GM12878 (cell line): ENCODE measurements around the gene C22orf31. TPM values are rescaled to one million over a fixed set of nuclear protein-coding genes. Genes with fewer than 3 reads are reported as not detected.

Experiments used
- ATAC-seq: fragments of 200-7000 bp; cut with Tn5 transposase; 3 replicates; pipeline ENCODE4 v1.9.1; 2020; ENCODE audit warnings: mild to moderate bottlenecking, moderate library complexity
- BruUV-seq: library from RNA; stranded (reverse); fragments of 400-500 nt; replicated peaks from 2 replicates; lab custom pipeline; 2021; lab: Mats Ljungman, UMichigan
- CTCF ChIA-PET: fragments of 300-600 bp; sonication (Branson Sonifier 250); formaldehyde crosslinking; extraction: SDS; loops from one replicate; lab custom pipeline; 2021; ENCODE audit warnings: inconsistent platforms; lab: Yijun Ruan, JAX
- POLR2A ChIA-PET: fragments of 350-600 bp; formaldehyde crosslinking; extraction: SDS; loops from one replicate; lab custom pipeline; 2021; ENCODE audit warnings: inconsistent platforms; lab: Charles Lee
- RAD21 ChIA-PET: fragments of 300-600 bp; sonication (Branson Sonifier 250); formaldehyde crosslinking; loops from one replicate; lab custom pipeline; 2023; ENCODE audit warnings: antibody characterized with exemption; ENCODE audit not compliant: unreplicated experiment; lab: Charles Lee
- SMC1A ChIA-PET: fragments of 300-600 bp; sonication (Branson Sonifier 250); formaldehyde crosslinking; loops from one replicate; lab custom pipeline; 2023; ENCODE audit not compliant: unreplicated experiment, uncharacterized antibody; lab: Charles Lee
- DNase-seq: peaks from one replicate; pipeline ENCODE4 v3.0.0-alpha.2; 2011; ENCODE audit warnings: low read depth, low spot score
- FAIRE-seq: peaks from 3 replicates; lab custom pipeline; 2011; peaks lifted over from hg19 to GRCh38; lab: Jason Lieb, UNC
- H2AFZ ChIP-seq: 2 replicates; pipeline ENCODE4 v1.6.0; 2011; ENCODE audit warnings: low read depth, low read length, control low read depth; ENCODE audit not compliant: control insufficient read depth
- H3K27ac ChIP-seq: 2 replicates; pipeline ENCODE4 v1.5.1; 2011; ENCODE audit warnings: control low read depth; ENCODE audit not compliant: control insufficient read depth, insufficient read depth
- H3K27me3 ChIP-seq, 2 experiments: replicated peaks in 1 of 2; 2 replicates each; pipeline versions ENCODE4 v1.6.0 to v1.6.1; 2011; ENCODE audit warnings: low read length in 1 of 2; ENCODE audit not compliant: control insufficient read depth in 2 of 2, insufficient read depth in 2 of 2
- H3K36me3 ChIP-seq, 2 experiments: 2 replicates each; pipeline ENCODE4 v1.5.1; 2011; ENCODE audit warnings: low read length in 1 of 2; ENCODE audit not compliant: control insufficient read depth in 2 of 2, insufficient read depth in 2 of 2
- H3K4me1 ChIP-seq: 2 replicates; pipeline ENCODE4 v1.6.1; 2011; ENCODE audit warnings: mild to moderate bottlenecking, low read length, moderate library complexity, mixed read lengths; ENCODE audit not compliant: control insufficient read depth, insufficient read depth
- H3K4me2 ChIP-seq: 2 replicates; pipeline ENCODE4 v1.6.0; 2011; ENCODE audit warnings: control low read depth; ENCODE audit not compliant: control insufficient read depth, insufficient read depth
- H3K4me3 ChIP-seq: fragments of 200-600 bp; sonication (generic); 2 replicates; pipeline ENCODE4 v1.5.1; 2016
- H3K79me2 ChIP-seq: 2 replicates; pipeline ENCODE4 v1.6.0; 2011; ENCODE audit warnings: low read length; ENCODE audit not compliant: control insufficient read depth, insufficient read depth
- H3K9ac ChIP-seq: 2 replicates; pipeline ENCODE4 v1.8.0; 2011; ENCODE audit warnings: low read length, control low read depth, mixed read lengths; ENCODE audit not compliant: control insufficient read depth, insufficient read depth
- H3K9me3 ChIP-seq: replicated peaks from 3 replicates; pipeline ENCODE4 v1.5.1; 2011; ENCODE audit warnings: mild to moderate bottlenecking, low read length; ENCODE audit not compliant: control insufficient read depth, insufficient read depth
- H4K20me1 ChIP-seq: 2 replicates; pipeline ENCODE4 v1.6.0; 2011; ENCODE audit not compliant: control insufficient read depth, insufficient read depth
- ASH2L ChIP-seq: fragments of 300-600, 200-600 bp; sonication (generic); IDR thresholded peaks from 2 replicates; pipeline ENCODE4 v1.6.1; 2017; ENCODE audit warnings: low read depth, mild to moderate bottlenecking, borderline replicate concordance
- EGR1 ChIP-seq, 2 experiments: IDR thresholded peaks; 1 replicate in 1 of 2; 2 replicates in 1 of 2; pipeline ENCODE4 v1.6.1; 2011 to 2012; ENCODE audit warnings: low read depth in 2 of 2, low read length in 2 of 2, borderline replicate concordance in 1 of 2, mild to moderate bottlenecking in 1 of 2, moderate library complexity in 1 of 2
- EZH2 ChIP-seq: IDR thresholded peaks from 2 replicates; pipeline ENCODE4 v1.6.1; 2012; ENCODE audit warnings: low read depth, mild to moderate bottlenecking, control low read depth, inconsistent platforms, low read length, borderline replicate concordance; ENCODE audit not compliant: control insufficient read depth
- JUND ChIP-seq: IDR thresholded peaks from 2 replicates; pipeline ENCODE4 v1.6.1; 2012; ENCODE audit warnings: low read depth, mild to moderate bottlenecking, low read length, improper control_type of control experiment, moderate library complexity
- RELA ChIP-seq: fragments of 450-650 bp; IDR thresholded peaks from 2 replicates; pipeline ENCODE4 v1.8.0; 2014; ENCODE audit warnings: borderline replicate concordance; ENCODE audit not compliant: partially characterized antibody
- ZNF207 ChIP-seq: fragments of 450-650 bp; IDR thresholded peaks from 2 replicates; pipeline ENCODE4 v1.6.1; 2014; ENCODE audit warnings: antibody characterized with exemption, mild to moderate bottlenecking, borderline replicate concordance
- WGBS: methylation state at CpG from one replicate; pipeline ENCODE4 v1.1.6; 2016; ENCODE audit warnings: low lambda C conversion rate; ENCODE audit not compliant: insufficient replicate concordance, insufficient coverage; ENCODE audit errors: missing lambda C conversion rate; 5-methylcytosine and 5-hydroxymethylcytosine counted together
- in situ Hi-C: fragments of 300-500 bp; cut with MboI; formaldehyde crosslinking; loops from 9 replicates; pipeline ENCODE4 v1.14.3; 2018; ENCODE audit warnings: mixed read lengths
- intact Hi-C: fragments of 100-400 bp; cut with micrococcal nuclease; formaldehyde crosslinking; loops from one replicate; pipeline ENCODE4 v1.14.2; 2022; ENCODE audit not compliant: unreplicated experiment
- polyA plus RNA-seq, 11 experiments: library from polyadenylated mRNA; depleted of rRNA in 4 of 11; unstranded in 6 of 11; stranded (reverse) in 5 of 11; fragments of >200 nt; fragmentation: Nextera tagmentation in 4 of 11; fragmentation: Illumina TruSeq in 1 of 11; extraction: Ambion mirVana in 4 of 11; extraction: Trizol in 1 of 11; gene quantifications; 1 replicate in 1 of 11; 2 replicates in 10 of 11; pipeline versions ENCODE4 v1.2.1 to v1.2.3, GENCODE V29; 2011 to 2016; ENCODE audit warnings: inconsistent platforms in 2 of 11, missing spikeins in 2 of 11, low read depth in 1 of 11
- total RNA-seq, 4 experiments: library from RNA; depleted of rRNA in 3 of 4; stranded (reverse); fragments of >200 nt in 3 of 4; fragmentation: Illumina TruSeq in 1 of 4; extraction: Trizol in 1 of 4; gene quantifications; 2 replicates each; pipeline versions ENCODE4 v1.2.1 to v1.2.3, GENCODE V29; 2013 to 2021
- TF ChIP-seq, protein P1 (sequence below): fragments of 450-650 bp; IDR thresholded peaks from 2 replicates; pipeline ENCODE4 v1.6.1; 2016; ENCODE audit warnings: mild to moderate bottlenecking, moderate library complexity, borderline replicate concordance
- TF ChIP-seq, protein P2 (sequence below): fragments of 450-650 bp; formaldehyde crosslinking; IDR thresholded peaks from 2 replicates; pipeline ENCODE4 v1.4.0; 2022; ENCODE audit warnings: mild to moderate bottlenecking, moderate library complexity
- TF ChIP-seq, protein P3 (sequence below): fragments of 450-650 bp; IDR thresholded peaks from 2 replicates; pipeline ENCODE4 v1.6.1; 2017; ENCODE audit warnings: antibody characterized with exemption, mild to moderate bottlenecking, moderate library complexity

Gene C22orf31
- total and polyA plus RNA-seq, 10 of the 15 experiments (the other 5 are each of a cell fraction or from before 2014, with no cell fraction given): not detected

DNA sequence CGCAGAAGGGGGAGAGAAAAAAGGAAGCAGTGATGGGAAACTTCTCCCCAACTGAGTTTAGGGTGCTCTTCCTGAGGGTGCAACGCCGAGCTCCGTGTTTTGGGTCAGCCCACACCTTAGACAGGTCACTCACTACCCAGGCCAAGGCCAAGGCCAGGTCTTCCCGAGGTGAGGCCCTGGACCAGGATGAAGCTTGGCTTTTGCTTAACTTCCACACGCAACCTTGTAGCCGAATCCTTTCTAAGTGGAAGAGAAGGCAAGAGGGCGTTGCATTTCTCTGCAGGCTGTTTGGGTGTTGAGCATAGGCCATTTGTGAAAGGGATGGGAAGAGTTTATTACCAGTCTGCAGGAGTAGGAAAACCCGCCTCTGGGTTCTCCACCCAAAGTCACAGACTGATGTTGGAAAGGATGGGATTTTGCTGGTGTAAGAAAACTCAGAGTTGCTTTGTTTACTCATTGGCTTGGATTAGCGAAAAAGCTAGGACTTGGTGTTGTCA, 12.7 kb upstream of the C22orf31 start (continued):
- TF ChIP-seq, protein P1, sequence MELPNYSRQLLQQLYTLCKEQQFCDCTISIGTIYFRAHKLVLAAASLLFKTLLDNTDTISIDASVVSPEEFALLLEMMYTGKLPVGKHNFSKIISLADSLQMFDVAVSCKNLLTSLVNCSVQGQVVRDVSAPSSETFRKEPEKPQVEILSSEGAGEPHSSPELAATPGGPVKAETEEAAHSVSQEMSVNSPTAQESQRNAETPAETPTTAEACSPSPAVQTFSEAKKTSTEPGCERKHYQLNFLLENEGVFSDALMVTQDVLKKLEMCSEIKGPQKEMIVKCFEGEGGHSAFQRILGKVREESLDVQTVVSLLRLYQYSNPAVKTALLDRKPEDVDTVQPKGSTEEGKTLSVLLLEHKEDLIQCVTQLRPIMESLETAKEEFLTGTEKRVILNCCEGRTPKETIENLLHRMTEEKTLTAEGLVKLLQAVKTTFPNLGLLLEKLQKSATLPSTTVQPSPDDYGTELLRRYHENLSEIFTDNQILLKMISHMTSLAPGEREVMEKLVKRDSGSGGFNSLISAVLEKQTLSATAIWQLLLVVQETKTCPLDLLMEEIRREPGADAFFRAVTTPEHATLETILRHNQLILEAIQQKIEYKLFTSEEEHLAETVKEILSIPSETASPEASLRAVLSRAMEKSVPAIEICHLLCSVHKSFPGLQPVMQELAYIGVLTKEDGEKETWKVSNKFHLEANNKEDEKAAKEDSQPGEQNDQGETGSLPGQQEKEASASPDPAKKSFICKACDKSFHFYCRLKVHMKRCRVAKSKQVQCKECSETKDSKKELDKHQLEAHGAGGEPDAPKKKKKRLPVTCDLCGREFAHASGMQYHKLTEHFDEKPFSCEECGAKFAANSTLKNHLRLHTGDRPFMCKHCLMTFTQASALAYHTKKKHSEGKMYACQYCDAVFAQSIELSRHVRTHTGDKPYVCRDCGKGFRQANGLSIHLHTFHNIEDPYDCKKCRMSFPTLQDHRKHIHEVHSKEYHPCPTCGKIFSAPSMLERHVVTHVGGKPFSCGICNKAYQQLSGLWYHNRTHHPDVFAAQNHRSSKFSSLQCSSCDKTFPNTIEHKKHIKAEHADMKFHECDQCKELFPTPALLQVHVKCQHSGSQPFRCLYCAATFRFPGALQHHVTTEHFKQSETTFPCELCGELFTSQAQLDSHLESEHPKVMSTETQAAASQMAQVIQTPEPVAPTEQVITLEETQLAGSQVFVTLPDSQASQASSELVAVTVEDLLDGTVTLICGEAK: no peak
- TF ChIP-seq, all 136 proteins: peak for 0

DNA sequence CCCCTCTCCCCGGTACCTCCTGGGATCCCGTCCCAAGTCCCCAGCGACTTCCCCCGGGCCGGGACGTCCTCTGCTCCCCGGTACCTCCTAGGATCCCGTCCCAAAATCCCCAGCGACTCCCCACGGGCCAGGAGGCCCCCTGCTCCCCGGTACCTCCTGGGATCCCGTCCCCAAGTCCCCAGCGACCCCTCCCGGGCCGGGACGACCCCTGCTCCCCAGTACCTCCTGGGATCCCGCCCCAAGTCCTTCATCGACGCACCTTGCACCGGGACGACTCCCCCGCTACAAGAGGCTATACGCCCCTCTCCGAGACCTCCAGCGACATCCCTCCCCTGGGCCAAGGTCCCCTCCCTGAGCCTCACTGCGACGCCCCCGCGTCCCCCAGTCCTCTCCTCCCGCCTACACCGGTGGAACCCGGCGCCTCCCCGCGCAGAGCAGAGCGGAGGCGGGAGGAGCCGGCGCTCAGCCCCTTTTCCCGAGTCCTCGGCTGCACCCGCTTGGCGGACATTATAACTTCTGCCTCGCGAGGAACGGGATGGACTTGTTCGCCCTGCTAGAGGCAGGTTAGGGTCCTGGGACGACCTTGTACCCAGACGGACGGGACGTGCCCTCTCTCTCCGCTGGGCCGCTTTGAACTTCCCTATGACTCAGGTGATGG, 12.1 kb upstream of the C22orf31 start:
- Histone ChIP-seq H3K4me2 (peak overlapping the region; percentile 76), H3K36me3 (no peaks in the 10 kb centered on the region), H3K79me2 (no peaks in the 10 kb centered on the region), H3K27ac (no peak overlapping the region), H4K20me1 (no peaks in the 10 kb centered on the region), H3K4me3 (peak overlapping the region; percentile 44; the same call in 1 of the 2 replicates), H3K4me1 (no peaks in the 10 kb centered on the region; the same call in 1 of the 2 replicates), H2AFZ (no peak overlapping the region; the same call in 1 of the 2 replicates), H3K9ac (no peak overlapping the region), H3K9me3 (no peaks in the 10 kb centered on the region), H3K27me3 (peaks cover 5 to 15% of the 10 kb centered on the region in 2 experiments)
- POLR2A ChIA-PET: interaction anchor here (1.3 to 2.2 kb wide), 2 partner anchors 8 to 59 kb away, joined by 3 to 6 read pairs; no protein-coding TSS in a partner anchor
- ATAC-seq (peak; percentile 17; the same call in 2 of the 3 replicates), DNase-seq (no peak), FAIRE-seq (no peak)
- intact Hi-C loops: no loop called here
- RAD21 ChIA-PET: no interaction called here
- CTCF ChIA-PET: interaction anchor here (2.9 kb wide), 1 partner anchor 80 kb away, joined by 10 read pairs; no protein-coding TSS in a partner anchor
- SMC1A ChIA-PET: interaction anchor here (1.5 kb wide), 1 partner anchor 9 kb away, joined by 5 read pairs; no protein-coding TSS in a partner anchor
- BruUV-seq: no TSS peak
- in situ Hi-C loops: no loop called here
- WGBS: 43% methylated on average over 49 of the region's 53 CpGs
- TF ChIP-seq EZH2: no peak
- TF ChIP-seq JUND: no peak
- no peak for TF ChIP-seq ASH2L
- no peak for TF ChIP-seq ZNF207
- TF ChIP-seq, protein P2, sequence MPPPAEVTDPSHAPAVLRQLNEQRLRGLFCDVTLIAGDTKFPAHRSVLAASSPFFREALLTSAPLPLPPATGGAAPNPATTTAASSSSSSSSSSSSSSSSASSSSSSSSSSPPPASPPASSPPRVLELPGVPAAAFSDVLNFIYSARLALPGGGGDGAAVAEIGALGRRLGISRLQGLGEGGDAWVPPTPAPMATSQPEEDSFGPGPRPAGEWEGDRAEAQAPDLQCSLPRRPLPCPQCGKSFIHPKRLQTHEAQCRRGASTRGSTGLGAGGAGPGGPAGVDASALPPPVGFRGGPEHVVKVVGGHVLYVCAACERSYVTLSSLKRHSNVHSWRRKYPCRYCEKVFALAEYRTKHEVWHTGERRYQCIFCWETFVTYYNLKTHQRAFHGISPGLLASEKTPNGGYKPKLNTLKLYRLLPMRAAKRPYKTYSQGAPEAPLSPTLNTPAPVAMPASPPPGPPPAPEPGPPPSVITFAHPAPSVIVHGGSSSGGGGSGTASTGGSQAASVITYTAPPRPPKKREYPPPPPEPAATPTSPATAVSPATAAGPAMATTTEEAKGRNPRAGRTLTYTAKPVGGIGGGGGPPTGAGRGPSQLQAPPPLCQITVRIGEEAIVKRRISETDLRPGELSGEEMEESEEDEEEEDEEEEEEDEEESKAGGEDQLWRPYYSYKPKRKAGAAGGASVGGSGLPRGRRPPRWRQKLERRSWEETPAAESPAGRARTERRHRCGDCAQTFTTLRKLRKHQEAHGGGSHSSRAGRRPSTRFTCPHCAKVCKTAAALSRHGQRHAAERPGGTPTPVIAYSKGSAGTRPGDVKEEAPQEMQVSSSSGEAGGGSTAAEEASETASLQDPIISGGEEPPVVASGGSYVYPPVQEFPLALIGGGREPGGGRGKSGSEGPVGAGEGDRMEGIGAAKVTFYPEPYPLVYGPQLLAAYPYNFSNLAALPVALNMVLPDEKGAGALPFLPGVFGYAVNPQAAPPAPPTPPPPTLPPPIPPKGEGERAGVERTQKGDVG (CRISPR knock-in tag): no peak
- TF ChIP-seq EGR1 (IDR thresholded peaks at IDR 0.05; ENCODE audit: borderline replicate concordance in 1 of 2, low read depth in 2 of 2, low read length in 2 of 2): peak in 1 of 2 experiments; percentile 43; a peak in 1 of 3 replicates
- TF ChIP-seq, protein P3, sequence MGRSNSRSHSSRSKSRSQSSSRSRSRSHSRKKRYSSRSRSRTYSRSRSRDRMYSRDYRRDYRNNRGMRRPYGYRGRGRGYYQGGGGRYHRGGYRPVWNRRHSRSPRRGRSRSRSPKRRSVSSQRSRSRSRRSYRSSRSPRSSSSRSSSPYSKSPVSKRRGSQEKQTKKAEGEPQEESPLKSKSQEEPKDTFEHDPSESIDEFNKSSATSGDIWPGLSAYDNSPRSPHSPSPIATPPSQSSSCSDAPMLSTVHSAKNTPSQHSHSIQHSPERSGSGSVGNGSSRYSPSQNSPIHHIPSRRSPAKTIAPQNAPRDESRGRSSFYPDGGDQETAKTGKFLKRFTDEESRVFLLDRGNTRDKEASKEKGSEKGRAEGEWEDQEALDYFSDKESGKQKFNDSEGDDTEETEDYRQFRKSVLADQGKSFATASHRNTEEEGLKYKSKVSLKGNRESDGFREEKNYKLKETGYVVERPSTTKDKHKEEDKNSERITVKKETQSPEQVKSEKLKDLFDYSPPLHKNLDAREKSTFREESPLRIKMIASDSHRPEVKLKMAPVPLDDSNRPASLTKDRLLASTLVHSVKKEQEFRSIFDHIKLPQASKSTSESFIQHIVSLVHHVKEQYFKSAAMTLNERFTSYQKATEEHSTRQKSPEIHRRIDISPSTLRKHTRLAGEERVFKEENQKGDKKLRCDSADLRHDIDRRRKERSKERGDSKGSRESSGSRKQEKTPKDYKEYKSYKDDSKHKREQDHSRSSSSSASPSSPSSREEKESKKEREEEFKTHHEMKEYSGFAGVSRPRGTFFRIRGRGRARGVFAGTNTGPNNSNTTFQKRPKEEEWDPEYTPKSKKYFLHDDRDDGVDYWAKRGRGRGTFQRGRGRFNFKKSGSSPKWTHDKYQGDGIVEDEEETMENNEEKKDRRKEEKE: no peak
- no peak for TF ChIP-seq RELA
